Stimulated activated CD8-positive, alpha-beta memory T cell treated with anti-CD3 and anti-CD28 coated beads, Interleukin-2, amount 100 ng/mL, for 48 hours (primary cell): ENCODE data around the gene TRMT11.
"Not testable (repeated sequence)": the region's sequence is repeated elsewhere in the genome, so short reads cannot be mapped to it uniquely, and the experiment has no call there.

Source experiments
- DNase-seq, 2 donors: peaks; one replicate each; pipeline ENCODE4 v3.0.0-alpha.2; 2020; ENCODE audit warnings: low read depth in 2 of 2

Gene TRMT11

DNA sequence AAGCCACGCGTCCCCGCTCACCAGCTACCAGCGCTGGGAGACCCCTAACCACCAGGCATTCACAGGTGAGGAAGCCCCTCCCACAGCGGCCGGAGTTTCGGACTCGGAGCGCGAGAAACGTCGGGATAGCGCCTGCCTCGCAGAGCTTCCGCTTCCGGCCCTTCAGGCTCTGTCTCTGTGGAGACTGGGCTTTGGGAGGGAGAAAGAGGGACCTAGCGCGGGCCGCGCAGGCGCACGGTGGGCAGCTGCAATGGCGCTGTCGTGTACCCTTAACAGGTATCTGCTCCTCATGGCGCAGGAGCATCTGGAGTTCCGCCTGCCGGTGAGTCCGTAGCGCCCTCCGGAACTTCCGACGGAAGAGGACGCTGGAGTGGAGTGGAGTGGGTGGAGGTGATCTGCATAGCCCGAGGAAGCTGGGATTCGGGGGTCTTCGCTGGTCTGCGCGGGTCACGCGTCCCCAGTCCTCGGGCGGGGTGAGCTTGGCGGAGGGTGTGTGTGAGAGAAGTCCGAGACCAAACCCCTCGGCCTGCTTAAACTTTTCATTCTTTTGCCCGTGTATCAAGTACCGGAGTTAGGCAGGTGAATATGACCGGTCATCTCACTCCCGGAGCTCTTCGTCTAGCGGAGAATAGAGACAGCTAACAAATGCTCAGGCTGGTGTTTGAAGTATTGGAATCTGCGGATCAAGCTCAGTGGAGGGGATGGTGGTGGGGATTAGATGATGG, at the start of gene TRMT11:
Gene TRMT11, plus strand, starts transcription at position 240 of the 725 bp plus-strand sequence. Its CDS starts 11 bp downstream, at position 251.
- DNase-seq: peak; percentile 69 to 73

DNA sequence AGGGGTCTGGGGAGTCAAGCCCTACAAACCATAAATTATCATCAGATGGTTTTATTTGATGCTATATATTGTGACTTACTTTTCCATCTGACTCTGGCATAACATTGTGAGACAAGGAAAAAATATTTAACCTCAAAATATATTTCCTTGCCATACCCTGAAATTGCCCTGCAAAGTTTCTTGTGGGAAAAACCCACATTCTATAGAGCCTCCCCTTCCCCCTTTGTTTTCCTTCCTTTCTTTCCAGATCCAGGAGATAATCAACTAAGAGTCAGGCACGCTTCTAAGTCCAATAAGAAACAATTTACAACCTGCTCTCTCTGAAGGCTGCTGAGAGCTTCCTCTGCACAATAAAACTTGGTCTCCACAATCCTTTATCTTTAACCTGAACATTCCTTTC, 47.3 kb upstream of the TRMT11 start:
- DNase-seq: no peak

GRCh38 chr6:125939791-125940190, 46.5 kb upstream of the TRMT11 start:
- DNase-seq: no peak

- no peak for DNase-seq
These were observed 45.9 kb upstream of the TRMT11 start for GRCh38 chr6:125940247-125941041.

- no peak for DNase-seq
These were observed 43.4 kb upstream of the TRMT11 start for GRCh38 chr6:125942672-125943527.

DNA sequence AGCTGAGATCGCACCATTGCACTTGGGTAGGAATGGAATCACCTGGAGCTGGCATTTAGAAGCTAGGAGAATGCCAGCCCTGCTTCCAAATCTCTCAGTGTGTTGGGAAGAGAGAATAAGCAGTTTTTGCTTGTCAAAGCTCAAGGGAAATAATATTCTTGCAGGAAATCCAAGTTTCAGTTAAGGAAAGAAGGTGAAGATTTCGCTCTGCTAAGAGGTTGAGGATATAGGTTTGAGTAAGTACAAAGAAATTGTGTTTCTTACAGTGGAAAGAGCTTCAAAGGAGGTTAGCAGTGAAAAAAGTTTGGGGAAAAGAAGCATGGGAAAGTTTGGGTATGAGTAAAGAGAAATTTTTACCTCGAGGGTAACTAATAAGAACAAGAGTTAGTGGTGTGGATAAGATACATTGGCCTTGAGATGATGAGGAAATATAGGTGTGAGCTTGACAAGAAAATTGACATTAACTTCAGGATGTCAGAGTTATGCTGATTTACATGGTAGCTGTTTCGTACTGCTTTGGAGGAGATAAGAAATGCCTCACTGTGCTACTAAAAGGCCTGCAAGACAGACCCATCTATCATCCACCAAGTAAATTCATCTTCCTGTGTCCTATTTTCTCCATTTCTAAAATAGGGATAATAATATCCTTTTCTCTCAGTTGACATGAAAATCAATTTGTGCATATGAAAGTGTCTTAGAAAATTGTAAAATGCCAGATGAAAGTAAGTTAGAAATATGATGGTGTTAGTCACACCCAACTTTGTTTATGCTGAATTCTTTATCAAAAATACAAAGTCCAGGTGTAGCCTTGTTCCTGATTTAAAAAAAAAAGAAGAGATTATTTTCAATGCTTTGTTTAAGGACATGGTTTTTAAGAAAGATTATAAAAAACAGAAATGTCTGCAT, 42.6 kb upstream of the TRMT11 start:
- DNase-seq: no peak

GRCh38 chr6:125944434-125944816, 41.9 kb upstream of the TRMT11 start:
- no peak for DNase-seq

GRCh38 chr6:125944896-125945295, 41.4 kb upstream of the TRMT11 start:
- no peak for DNase-seq

DNA sequence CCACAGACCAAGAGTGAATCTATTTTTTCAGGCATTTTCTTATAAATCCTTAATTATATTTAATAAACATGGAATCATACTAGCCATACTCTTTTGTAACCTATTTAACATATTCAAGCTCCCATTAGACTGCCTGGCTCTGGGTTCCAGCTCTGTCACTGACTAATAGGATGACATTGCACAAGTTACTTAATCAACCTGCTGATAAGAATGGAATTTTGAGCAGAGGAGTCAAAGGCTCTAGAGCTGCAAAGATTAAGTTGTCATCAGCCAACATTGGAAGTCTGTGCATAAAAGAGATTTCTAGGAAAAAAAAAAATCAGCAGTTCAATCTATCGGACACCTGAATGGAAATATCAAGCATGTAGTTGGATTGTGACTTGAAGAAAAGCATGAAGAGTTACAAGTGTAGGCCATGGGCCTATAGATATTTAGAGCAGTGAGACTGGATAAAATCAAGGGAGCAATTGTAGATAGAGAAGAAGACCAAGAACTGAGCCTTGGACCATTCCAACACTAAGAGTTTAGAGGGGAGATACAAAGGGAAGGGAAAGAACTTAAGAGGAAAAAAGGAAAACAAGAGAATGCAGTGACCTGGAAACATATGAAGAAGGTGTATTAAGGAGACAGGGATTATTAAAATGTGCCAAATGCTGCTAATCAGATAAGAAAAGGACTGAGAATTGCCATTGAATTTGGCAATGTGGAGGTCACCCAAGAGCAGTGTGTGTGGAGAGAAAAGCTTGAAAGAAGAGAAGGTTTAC, 40.8 kb upstream of the TRMT11 start:
- no peak for DNase-seq

DNA sequence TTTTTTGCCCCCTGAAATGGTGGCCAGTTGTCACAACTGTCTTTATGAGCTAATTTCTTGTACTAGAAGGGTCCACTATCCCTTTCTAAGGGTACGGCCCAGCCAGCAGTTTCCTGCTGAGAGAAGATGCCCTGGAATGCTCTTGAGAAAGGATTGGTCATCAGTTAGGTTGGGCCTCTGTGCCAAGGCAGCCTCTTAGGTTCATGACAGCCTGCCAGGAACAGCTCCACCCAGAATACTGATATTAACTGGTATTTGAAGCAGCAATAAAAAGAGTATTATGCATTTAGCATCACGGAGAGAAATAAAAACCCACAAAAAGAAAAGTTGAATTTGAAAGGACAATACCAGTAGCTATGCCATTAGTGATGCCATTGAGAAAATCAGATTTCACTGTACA, 38.7 kb upstream of the TRMT11 start:
- DNase-seq: no peak

DNA sequence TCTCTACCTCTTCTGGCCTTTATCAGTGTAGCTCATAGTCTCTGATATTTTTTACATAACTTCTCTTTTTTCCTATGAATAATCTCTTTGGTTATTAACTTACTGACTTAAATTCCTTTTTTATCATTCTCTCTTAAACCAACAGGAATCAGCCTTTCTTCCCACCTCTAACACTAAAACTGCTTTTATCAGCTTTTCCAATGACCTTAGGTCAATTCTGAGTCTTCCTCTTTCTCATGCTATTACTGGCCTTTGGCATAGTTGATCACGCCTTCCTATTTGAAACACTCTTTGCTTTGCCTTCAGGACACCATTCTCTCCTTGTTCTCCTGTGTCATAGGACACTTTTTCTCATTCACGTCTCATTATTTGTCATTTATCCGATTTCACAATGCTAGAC, 37.9 kb upstream of the TRMT11 start:
- DNase-seq: no peak

- DNase-seq: no peak
These were observed 37.3 kb upstream of the TRMT11 start for GRCh38 chr6:125949069-125949468.

DNA sequence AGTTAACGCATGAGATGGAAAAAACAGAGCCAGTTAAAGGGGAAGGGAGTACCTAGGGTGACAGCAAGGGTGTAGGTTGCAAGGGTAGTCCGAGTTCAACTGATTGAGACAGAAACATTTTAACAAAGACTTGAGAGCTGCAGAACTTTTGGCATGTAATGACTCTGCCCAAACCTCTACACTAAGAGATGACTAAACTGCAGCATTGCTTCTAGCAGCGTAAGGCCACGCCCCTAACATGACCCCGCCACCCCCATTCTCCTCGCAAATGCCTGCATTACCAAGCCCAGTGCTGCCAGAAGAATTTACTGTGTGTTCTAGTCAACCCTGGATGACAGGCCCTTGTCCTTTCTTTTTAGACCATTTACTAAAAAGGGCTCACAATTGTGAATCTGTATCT, 36.0 kb upstream of the TRMT11 start:
- no peak for DNase-seq

DNA sequence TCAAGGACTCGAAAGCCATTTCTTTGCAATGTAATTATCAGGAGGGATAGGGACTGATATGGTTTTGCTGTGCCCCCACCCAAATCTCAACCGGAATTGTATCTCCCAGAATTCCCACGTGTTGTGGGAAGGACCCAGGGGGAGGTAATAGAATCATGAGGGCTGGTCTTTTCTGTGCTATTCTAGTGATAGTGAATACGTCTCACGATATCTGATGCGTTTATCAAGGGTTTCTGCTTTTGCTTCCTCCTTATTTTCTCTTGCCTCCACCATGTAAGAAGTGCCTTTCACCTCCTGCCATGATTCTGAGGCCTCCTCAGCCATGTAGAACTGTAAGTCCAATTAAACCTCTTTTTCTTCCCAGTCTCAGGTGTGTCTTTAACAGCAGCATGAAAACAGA, 35.6 kb upstream of the TRMT11 start:
- DNase-seq: not testable (repeated sequence)

DNA sequence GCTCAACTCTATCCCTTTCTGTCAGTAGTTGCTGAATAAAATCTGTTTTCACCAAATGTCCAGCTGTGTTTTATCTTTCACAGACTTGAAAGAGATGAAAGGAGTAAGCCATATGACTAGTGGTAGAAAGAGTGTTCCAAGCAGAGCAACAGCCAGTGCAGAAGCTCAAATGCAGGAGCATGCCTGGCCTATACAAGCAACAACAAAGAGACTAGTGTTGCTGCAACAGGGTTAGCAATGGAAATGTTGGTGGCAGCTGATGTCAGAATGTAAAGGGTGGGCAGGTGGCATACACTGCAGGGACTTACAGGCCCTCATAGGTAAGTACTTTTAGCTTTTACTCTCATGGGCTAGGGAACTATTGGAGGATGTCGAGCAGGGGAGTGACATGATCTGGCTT, 35.0 kb upstream of the TRMT11 start:
- no peak for DNase-seq

DNA sequence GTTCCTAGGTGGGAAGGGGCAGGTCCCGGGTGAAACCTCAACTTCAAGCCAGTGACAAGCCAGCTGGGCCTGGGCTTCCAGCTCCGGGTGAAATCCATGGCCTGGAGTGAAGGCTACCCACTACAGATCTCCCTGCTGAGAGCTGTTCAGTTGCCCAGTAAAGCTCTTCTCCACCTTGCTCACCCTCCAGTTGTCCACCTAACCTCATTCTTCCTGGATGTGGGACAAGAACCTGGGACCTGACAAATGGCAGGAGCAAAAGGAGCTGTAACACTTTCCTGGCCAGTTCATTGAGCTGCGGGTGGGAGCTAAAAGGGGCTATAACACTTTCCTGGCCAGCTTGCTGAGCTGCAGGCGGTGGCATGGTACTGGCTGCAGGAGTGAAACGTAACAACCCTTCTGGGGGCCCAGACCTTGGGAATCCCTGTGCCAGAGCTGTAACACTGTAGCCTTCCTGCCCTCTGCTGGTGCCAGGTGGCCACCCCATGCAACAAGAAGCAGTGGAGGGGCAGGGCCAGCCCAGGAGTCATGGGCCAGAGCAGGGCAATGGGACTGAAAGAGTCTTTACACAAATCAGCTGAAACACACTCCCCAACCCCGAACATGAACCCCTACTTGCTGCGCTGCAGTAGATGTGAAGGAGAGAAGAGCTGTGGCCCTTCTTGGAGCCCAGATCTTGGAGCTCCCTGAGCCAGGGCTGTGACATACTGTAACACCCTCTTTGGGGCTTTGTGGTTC, 33.4 kb upstream of the TRMT11 start:
- DNase-seq: no peak

DNA sequence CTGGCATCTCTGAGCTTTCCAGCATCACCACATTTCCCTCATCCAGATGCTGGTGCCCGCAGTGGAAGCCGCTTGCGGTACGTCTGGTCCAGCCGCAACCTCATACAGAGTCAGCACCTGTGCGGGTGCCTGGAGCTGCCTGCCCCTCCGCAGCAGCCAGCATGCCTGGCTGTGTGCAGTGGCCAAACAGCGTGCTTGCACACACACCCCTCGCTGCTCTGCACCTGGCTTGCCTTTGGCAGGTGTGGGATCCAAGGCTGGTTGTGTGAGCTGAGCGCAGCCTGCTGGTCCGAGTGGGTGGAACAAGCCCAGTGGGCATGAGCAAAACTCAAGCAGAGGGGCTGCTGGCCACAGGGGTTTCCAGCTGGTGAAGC, 32.9 kb upstream of the TRMT11 start:
- no peak for DNase-seq

DNA sequence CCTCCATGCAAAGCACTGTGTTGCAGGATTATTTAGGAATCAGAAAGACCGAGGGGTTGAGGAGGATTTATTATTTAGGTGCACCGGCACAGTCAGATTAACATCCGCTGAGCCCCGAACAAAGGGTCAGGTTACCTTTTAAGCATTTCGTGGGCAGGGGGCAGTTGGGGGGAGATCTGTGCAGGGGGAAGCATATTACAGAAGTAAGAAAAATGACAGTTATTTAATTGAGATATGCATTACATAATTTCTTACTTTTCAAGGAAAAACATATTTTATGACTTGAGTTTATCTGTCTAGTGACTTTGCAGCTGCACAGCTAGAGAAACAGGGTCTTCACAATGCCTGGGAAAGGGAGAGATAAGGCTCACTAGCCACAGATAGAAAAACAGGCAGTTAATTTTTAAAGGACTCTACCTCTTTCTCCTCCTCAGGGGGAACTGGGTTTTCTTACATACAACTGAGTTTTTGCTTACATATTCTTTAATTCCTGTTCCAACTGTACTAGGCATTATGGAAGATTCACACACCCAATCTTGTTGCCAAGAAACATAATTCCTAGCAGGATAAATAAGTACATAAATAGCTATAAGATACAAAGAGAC, 31.5 kb upstream of the TRMT11 start:
- DNase-seq: no peak

DNA sequence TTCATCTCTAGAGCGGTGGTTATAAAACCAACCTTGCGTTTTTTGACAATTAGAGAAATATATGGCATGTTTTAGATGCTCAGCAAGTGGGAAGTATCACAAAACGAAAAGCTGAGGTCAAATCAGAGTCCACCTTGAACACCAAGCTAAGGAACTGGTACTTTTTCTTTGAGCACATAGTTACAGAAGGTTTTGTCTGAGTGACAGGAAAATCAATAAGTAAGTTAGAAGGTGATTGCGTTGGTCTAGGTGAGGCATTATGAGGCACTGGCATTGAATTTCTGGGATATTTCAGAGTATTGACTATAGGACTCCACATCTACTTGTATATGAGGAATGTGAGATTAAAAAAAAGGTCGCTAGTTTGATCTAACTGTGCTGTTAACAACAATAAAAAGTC, 30.4 kb upstream of the TRMT11 start:
- DNase-seq: no peak
